Mononuclear cell (primary cell): ENCODE measurements around the gene PRPF4. TPM values are rescaled to one million over a fixed set of nuclear protein-coding genes. Genes with fewer than 3 reads are reported as not detected.
"Not testable (repeated sequence)": the region's sequence is repeated elsewhere in the genome, so short reads cannot be mapped to it uniquely, and the experiment has no call there.

Experiments
- H3K27me3 ChIP-seq: 2 replicates; pipeline ENCODE4 v1.6.0; 2011; ENCODE audit warnings: low read length, control low read depth; ENCODE audit not compliant: insufficient read depth
- H3K4me1 ChIP-seq: 2 replicates; pipeline ENCODE4 v1.5.1; 2011; ENCODE audit warnings: mild to moderate bottlenecking, low read length, control low read depth; ENCODE audit not compliant: insufficient read depth
- H3K4me3 ChIP-seq: 2 replicates; pipeline ENCODE4 v1.5.1; 2011; ENCODE audit warnings: mild to moderate bottlenecking, low read length, moderate library complexity
- H3K9me3 ChIP-seq: 2 replicates; pipeline ENCODE4 v1.5.1; 2011; ENCODE audit warnings: low read depth, mild to moderate bottlenecking, control low read depth, low read length
- total RNA-seq: library from RNA; depleted of rRNA; stranded (reverse); fragments of >200 nt; gene quantifications from one replicate; pipeline ENCODE4 v1.2.3, GENCODE V29; 2012

The PRPF4 gene
- total RNA-seq, 1 donor = 15.4 TPM

GRCh38 chr9:113296247-113296646 lies 20.8 kb downstream of the PRPF4 start:
- H3K4me3 ChIP-seq, H3K4me1 ChIP-seq, H3K27me3 ChIP-seq, H3K9me3 ChIP-seq: not testable (repeated sequence)

DNA sequence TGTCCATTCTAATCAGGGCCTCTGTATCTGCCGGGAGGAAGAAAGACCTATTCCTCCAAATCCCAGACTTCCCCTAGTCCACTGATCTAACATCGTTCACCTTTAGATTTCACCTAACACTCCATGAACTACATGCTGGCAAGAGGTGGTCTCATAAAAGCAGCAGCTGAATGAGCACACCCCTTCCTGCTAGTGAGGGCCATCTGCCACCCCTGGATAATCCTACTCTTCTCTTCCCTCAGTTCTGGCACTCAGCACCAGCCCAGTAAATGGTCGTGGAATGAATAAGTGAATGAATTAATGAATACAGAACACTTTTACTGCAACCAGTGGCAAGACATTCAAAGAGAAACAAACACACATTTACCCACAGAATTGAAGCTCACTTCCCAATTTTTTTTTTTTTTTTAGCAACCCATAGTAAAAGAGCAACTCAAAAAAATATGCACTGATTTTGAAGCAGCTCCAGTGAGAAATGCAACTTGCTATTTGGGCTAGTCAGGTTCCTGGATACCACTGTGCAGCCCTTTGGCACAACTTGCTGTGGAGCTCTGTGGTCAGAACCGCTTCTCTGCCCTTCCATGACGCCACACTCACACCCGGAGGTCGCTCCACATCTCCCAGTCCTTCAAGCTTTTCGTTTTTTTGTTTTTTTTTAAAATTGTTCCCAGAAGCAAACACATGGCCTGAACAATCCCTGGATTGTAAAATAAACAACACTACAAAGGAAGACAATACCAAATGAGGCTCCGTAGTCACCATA lies 21.5 kb downstream of the PRPF4 start:
- no peaks in the 10 kb centered on the region for H3K27me3 ChIP-seq
- H3K4me3 ChIP-seq = no peak overlapping the region
- H3K4me1 ChIP-seq = peaks cover 8% of the 10 kb centered on the region
- no peaks in the 10 kb centered on the region for H3K9me3 ChIP-seq

DNA sequence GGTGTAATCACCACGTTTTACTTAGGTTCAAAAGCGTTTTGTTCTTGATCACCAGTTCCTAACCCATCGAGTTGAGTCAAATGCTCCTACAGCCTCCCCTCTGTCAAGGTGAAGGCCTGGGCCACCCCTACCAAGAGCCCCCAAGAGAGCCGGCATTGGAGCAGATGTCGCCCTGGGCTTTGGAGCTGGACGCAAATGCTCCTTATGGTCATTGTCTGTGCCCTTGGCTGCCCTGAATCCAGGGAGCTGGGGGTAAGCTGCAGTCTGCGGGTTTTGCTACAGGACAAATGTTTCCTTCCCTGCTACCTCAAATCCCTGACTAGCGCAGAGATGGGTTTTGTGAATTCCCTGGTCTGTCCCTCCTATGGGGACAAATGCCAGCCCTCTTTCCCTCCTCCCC lies 22.9 kb downstream of the PRPF4 start:
- Histone ChIP-seq H3K9me3 (no peaks in the 10 kb centered on the region), H3K4me3 (no peak overlapping the region), H3K4me1 (peaks cover 8% of the 10 kb centered on the region), H3K27me3 (no peaks in the 10 kb centered on the region)

GRCh38 chr9:113298924-113299770 lies 23.7 kb downstream of the PRPF4 start:
- Histone ChIP-seq H3K9me3 (no peaks in the 10 kb centered on the region), H3K4me1 (peaks cover 8% of the 10 kb centered on the region), H3K4me3 (no peak overlapping the region), H3K27me3 (no peaks in the 10 kb centered on the region)

DNA sequence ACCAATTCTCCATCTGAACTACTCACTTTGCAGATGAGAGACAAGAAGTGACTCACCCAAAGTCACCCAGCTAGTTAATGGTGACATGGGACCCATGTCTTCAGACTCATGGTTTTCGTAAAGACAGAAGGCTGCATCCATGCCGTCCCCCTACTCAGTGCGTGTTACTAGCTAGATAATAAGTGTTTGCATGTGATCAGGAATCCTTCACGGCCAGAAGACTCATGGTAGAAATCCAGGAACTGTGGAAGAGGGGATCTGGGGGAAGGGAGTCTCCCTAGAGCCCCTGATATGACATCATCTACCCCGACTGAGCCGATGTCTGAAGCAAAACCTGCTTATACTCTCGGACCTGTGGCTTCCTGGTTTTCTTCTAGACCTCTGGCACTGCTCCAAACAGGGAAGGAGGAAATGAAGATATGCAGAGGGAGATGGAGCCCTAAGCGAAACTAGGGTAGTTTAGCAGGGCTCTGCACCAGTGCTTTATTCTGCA lies 24.4 kb downstream of the PRPF4 start:
- Histone ChIP-seq H3K27me3 (no peaks in the 10 kb centered on the region), H3K4me1 (peaks cover 8% of the 10 kb centered on the region), H3K9me3 (no peaks in the 10 kb centered on the region), H3K4me3 (no peak overlapping the region)

DNA sequence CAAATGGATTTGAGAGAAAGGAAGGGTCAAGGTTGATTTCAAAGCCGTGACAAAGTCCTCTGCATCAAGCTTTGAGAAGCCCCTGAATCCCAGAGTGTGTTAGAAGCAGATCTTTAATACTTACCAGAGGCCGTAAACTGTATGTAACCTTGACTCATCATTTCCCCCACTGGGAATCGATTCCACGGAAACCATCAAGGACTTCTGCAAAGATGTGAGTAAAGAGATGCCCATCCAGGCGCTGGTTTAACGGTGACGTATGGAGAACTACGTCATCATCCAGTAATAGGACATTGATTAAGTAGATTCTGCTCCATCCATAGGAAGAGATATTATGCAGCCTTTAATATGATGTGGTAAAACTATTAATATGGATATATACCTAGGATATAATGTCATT lies 26.1 kb downstream of the PRPF4 start:
- Histone ChIP-seq H3K4me3 (no peak overlapping the region), H3K4me1 (peaks cover 8% of the 10 kb centered on the region), H3K27me3 (no peaks in the 10 kb centered on the region), H3K9me3 (no peaks in the 10 kb centered on the region)

- no peaks in the 10 kb centered on the region for H3K27me3 ChIP-seq
Measured at GRCh38 chr9:113302792-113303418, 27.4 kb downstream of the PRPF4 start, which contains the start of gene RNF183. Gene RNF183, minus strand, starts transcription at chr9:113303376. Its CDS starts 5,192 bp downstream, at chr9:113298184.

DNA sequence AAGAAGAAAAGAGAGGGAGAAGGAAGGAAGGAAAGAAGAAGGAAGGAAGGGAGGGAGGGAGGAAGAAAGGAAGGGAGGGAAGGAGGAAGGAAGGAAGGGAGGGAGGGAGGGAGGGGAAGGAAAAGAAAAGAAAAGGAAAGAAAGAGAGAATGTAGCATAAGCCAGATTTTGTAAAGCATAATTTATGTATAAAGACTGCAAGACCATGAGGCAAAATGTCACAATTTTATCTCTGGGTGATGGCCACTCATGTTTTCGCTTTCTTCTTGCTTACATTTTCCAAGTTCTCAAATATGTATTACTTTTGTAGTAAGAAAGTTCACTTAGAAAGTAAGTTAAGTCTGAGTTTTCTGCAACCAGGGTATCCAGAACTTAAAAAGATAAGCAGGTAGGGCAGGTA lies 31.1 kb downstream of the PRPF4 start:
- no peaks in the 10 kb centered on the region for H3K27me3 ChIP-seq
- H3K4me1 ChIP-seq = no peaks in the 10 kb centered on the region
- H3K9me3 ChIP-seq = no peaks in the 10 kb centered on the region

More at GRCh38 chr9:113302792-113303418, 27.4 kb downstream of the PRPF4 start, which contains the start of gene RNF183:
- H3K4me3 ChIP-seq = no peak within 1 kb of the TSS
- peaks cover 8% of the 10 kb centered on the region for H3K4me1 ChIP-seq
- H3K9me3 ChIP-seq = no peaks in the 10 kb centered on the region

GRCh38 chr9:113307396-113307975 lies 32.0 kb downstream of the PRPF4 start:
- no peaks in the 10 kb centered on the region for H3K9me3 ChIP-seq

More for the DNA sequence above, 31.1 kb downstream of the PRPF4 start:
- no peak overlapping the region for H3K4me3 ChIP-seq

DNA sequence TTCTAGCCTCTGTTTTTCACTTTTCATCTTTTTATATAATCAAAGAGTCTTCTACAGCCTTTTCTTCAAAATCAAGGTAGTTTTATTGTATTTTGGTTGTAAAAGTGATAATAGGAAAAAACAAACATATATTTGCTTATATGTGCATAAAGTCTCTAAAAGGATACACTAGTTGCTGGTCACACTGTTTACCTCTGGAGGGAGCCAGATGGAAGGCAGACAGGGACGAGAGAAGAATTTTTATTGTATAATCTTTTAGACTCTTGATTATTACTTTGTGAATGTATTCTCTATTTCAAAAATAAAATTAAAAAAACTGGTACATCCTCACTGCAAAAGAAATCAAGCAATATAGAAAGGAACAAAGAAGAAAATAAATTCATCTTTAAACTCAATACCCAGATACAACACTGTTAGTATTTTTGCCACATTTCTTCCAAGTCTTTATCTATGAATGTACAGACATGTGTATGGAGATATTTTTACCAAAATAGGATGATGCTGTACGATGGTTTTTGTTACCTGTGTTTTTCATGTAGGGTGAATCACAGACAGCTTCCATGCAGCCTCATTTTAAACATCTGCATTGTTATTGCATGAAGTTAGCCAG lies 33.9 kb downstream of the PRPF4 start:
- H3K27me3 ChIP-seq = no peaks in the 10 kb centered on the region
- H3K4me3 ChIP-seq = no peak overlapping the region
- no peaks in the 10 kb centered on the region for H3K9me3 ChIP-seq
- H3K4me1 ChIP-seq = no peaks in the 10 kb centered on the region

More at GRCh38 chr9:113307396-113307975, 32.0 kb downstream of the PRPF4 start:
- Histone ChIP-seq H3K4me3 (no peak overlapping the region), H3K27me3 (no peaks in the 10 kb centered on the region), H3K4me1 (no peaks in the 10 kb centered on the region)

DNA sequence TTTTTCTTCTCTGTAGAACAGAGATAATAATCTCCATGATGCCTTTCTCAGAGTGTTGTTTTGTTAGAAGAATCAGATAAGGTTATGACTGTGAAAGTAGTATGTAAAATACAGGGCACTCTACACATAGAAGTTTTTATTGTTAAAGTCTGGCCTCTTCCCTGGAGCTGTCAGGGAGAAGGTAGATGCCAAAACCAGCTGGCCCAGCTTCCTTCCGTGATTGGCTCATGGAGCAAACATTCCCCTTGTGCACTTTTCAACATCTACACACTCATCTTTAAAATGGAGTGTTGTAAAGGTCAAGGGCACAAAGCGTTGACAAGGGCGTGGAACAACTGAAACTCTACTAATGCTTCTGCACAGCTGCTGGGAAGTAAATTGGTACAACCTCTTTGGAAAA lies 35.1 kb downstream of the PRPF4 start:
- no peaks in the 10 kb centered on the region for H3K4me1 ChIP-seq
- no peaks in the 10 kb centered on the region for H3K27me3 ChIP-seq
- H3K9me3 ChIP-seq = no peaks in the 10 kb centered on the region
- H3K4me3 ChIP-seq = no peak overlapping the region

- Histone ChIP-seq H3K4me1 (no peaks in the 10 kb centered on the region), H3K9me3 (no peaks in the 10 kb centered on the region), H3K4me3 (no peak overlapping the region), H3K27me3 (no peaks in the 10 kb centered on the region)
Measured at GRCh38 chr9:113311961-113312360, 36.5 kb downstream of the PRPF4 start.

DNA sequence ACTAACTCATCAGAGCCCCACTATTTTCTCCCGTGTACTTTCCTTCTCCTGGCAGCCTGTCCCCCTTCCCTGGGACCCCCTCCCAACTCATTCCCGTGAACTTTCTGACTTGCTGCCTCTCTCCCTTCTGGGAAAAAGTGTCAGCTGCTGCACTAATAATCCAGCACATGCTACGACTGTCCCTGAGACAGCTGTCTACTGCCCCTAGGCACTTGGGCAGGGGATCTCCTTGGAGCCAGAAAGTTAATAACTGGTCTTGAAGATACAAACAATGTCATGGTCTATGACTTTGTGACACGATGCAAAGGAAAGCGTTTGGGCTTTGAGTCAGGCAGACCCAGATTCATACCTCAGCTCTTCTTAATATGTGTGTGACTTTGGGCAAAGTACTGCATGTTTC lies 37.8 kb downstream of the PRPF4 start:
- Histone ChIP-seq H3K4me3 (no peak overlapping the region), H3K27me3 (no peaks in the 10 kb centered on the region), H3K4me1 (no peaks in the 10 kb centered on the region), H3K9me3 (no peaks in the 10 kb centered on the region)

DNA sequence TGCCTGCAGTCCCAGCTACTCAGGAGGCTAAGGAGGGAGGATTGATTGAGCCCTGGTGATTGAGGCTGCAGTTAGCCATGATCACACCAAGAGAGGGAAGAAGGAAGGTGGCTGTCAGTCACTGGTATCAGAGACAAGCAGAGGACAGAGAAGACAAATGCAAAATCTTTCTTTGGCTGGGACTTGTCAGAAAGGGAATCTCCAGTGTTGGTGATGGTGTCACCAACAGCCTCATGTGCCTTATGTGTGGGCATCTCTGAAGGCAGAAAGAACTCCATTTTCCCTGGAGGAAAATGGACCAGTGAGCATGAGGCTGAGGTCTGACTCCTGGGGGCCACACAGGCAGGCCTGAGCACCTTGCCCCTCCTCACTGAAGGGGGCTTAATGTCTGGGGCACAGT lies 39.8 kb downstream of the PRPF4 start:
- Histone ChIP-seq H3K4me3 (no peak overlapping the region), H3K27me3 (no peaks in the 10 kb centered on the region), H3K4me1 (no peaks in the 10 kb centered on the region), H3K9me3 (no peaks in the 10 kb centered on the region)
